Measurements from ENCODE around the gene STYXL1.

Gene STYXL1

GRCh38 chr7:75963381-75963995 lies 84.3 kb downstream of the STYXL1 start:
- Mint-ChIP-seq H3K9me3 (no peaks in the 10 kb centered on the region), H3K4me3 (no peak overlapping the region), H3K36me3 (peaks cover 13% of the 10 kb centered on the region), H3K27me3 (no peaks in the 10 kb centered on the region), H3K27ac (no peak overlapping the region), H3K4me1 (no peaks in the 10 kb centered on the region)
- no peak for ATAC-seq (ENCODE audit: low read depth)
- DNase-seq (ENCODE audit: low spot score in 2 of 2), result no peak

GRCh38 chr7:75962607-75963380 lies 85.0 kb downstream of the STYXL1 start:
- H3K27me3 Mint-ChIP-seq, result no peaks in the 10 kb centered on the region
- peaks cover 14% of the 10 kb centered on the region for H3K36me3 Mint-ChIP-seq
- H3K9me3 Mint-ChIP-seq, result no peaks in the 10 kb centered on the region
- DNase-seq (ENCODE audit: low spot score in 2 of 2) (no peak), ATAC-seq (ENCODE audit: low read depth) (no peak)
- H3K27ac Mint-ChIP-seq, result no peak overlapping the region
- no peaks in the 10 kb centered on the region for H3K4me1 Mint-ChIP-seq
- H3K4me3 Mint-ChIP-seq, result no peak overlapping the region

- Mint-ChIP-seq H3K9me3 (no peaks in the 10 kb centered on the region), H3K4me1 (peaks cover 2% of the 10 kb centered on the region), H3K4me3 (no peak overlapping the region), H3K27me3 (no peaks in the 10 kb centered on the region), H3K27ac (no peak overlapping the region), H3K36me3 (peaks cover 18% of the 10 kb centered on the region)
- DNase-seq (ENCODE audit: low spot score in 2 of 2), result no peak
- ATAC-seq (ENCODE audit: low read depth), result no peak
Observed at GRCh38 chr7:75961218-75961617, 86.6 kb downstream of the STYXL1 start.

- Mint-ChIP-seq H3K27me3 (no peaks in the 10 kb centered on the region), H3K4me3 (no peak overlapping the region), H3K4me1 (peaks cover 2% of the 10 kb centered on the region), H3K9me3 (no peaks in the 10 kb centered on the region), H3K36me3 (peaks cover 18% of the 10 kb centered on the region), H3K27ac (no peak overlapping the region)
- no peak for ATAC-seq (ENCODE audit: low read depth)
- DNase-seq (ENCODE audit: low spot score in 2 of 2), result no peak
Observed at GRCh38 chr7:75960372-75960771, 87.4 kb downstream of the STYXL1 start.

GRCh38 chr7:75958802-75959543 lies 88.8 kb downstream of the STYXL1 start:
- Mint-ChIP-seq H3K4me1 (peaks cover 2% of the 10 kb centered on the region), H3K27ac (no peak overlapping the region), H3K36me3 (peaks cover 21% of the 10 kb centered on the region), H3K9me3 (no peaks in the 10 kb centered on the region), H3K27me3 (no peaks in the 10 kb centered on the region), H3K4me3 (no peak overlapping the region)
- DNase-seq (ENCODE audit: low spot score in 2 of 2) (no peak), ATAC-seq (ENCODE audit: low read depth) (no peak)

- DNase-seq (ENCODE audit: low spot score in 2 of 2), result no peak
- Mint-ChIP-seq H3K4me1 (peaks cover 2% of the 10 kb centered on the region), H3K36me3 (peaks cover 17% of the 10 kb centered on the region), H3K9me3 (no peaks in the 10 kb centered on the region), H3K27ac (no peak overlapping the region), H3K4me3 (no peak overlapping the region), H3K27me3 (no peaks in the 10 kb centered on the region)
- no peak for ATAC-seq (ENCODE audit: low read depth)
Observed at GRCh38 chr7:75957021-75957736, 90.6 kb downstream of the STYXL1 start.

GRCh38 chr7:75955331-75955955 lies 92.4 kb downstream of the STYXL1 start:
- H3K9me3 Mint-ChIP-seq, result no peaks in the 10 kb centered on the region
- DNase-seq (ENCODE audit: low spot score in 2 of 2) (no peak), ATAC-seq (ENCODE audit: low read depth) (no peak)
- H3K27ac Mint-ChIP-seq, result no peak overlapping the region
- no peak overlapping the region for H3K4me3 Mint-ChIP-seq
- H3K27me3 Mint-ChIP-seq, result no peaks in the 10 kb centered on the region
- H3K36me3 Mint-ChIP-seq, result peaks cover 15% of the 10 kb centered on the region
- H3K4me1 Mint-ChIP-seq, result peaks cover 2% of the 10 kb centered on the region

GRCh38 chr7:75953931-75954330 lies 93.9 kb downstream of the STYXL1 start:
- no peak for DNase-seq (ENCODE audit: low spot score in 2 of 2)
- no peak overlapping the region for H3K4me3 Mint-ChIP-seq
- peaks cover 15% of the 10 kb centered on the region for H3K36me3 Mint-ChIP-seq
- H3K4me1 Mint-ChIP-seq, result peaks cover 4% of the 10 kb centered on the region
- no peak for ATAC-seq (ENCODE audit: low read depth)
- no peaks in the 10 kb centered on the region for H3K9me3 Mint-ChIP-seq
- H3K27ac Mint-ChIP-seq, result no peak overlapping the region
- H3K27me3 Mint-ChIP-seq, result no peaks in the 10 kb centered on the region

GRCh38 chr7:75953431-75953830 lies 94.4 kb downstream of the STYXL1 start:
- DNase-seq (ENCODE audit: low spot score in 2 of 2) (no peak), ATAC-seq (ENCODE audit: low read depth) (no peak)
- H3K36me3 Mint-ChIP-seq, result peaks cover 15% of the 10 kb centered on the region
- no peaks in the 10 kb centered on the region for H3K9me3 Mint-ChIP-seq
- H3K27ac Mint-ChIP-seq, result no peak overlapping the region
- H3K27me3 Mint-ChIP-seq, result no peaks in the 10 kb centered on the region
- H3K4me3 Mint-ChIP-seq, result no peak overlapping the region
- H3K4me1 Mint-ChIP-seq, result peaks cover 4% of the 10 kb centered on the region

- Mint-ChIP-seq H3K4me3 (no peak overlapping the region), H3K36me3 (peaks cover 9% of the 10 kb centered on the region), H3K4me1 (peaks cover 5% of the 10 kb centered on the region), H3K27ac (no peak overlapping the region), H3K9me3 (no peaks in the 10 kb centered on the region), H3K27me3 (no peaks in the 10 kb centered on the region)
- DNase-seq (ENCODE audit: low spot score in 2 of 2) (no peak), ATAC-seq (ENCODE audit: low read depth) (no peak)
Observed at GRCh38 chr7:75951506-75951905, 96.3 kb downstream of the STYXL1 start.

- Mint-ChIP-seq H3K4me3 (no peak overlapping the region), H3K9me3 (no peaks in the 10 kb centered on the region), H3K27me3 (no peaks in the 10 kb centered on the region), H3K27ac (no peak overlapping the region), H3K4me1 (peaks cover 7% of the 10 kb centered on the region), H3K36me3 (peaks cover 7% of the 10 kb centered on the region)
- DNase-seq (ENCODE audit: low spot score in 2 of 2), result no peak
- ATAC-seq (ENCODE audit: low read depth), result no peak
Observed at GRCh38 chr7:75950111-75950681, 97.6 kb downstream of the STYXL1 start.

- DNase-seq (ENCODE audit: low spot score in 2 of 2) (no peak), ATAC-seq (ENCODE audit: low read depth) (no peak)
- peaks cover 5% of the 10 kb centered on the region for H3K36me3 Mint-ChIP-seq
- no peaks in the 10 kb centered on the region for H3K9me3 Mint-ChIP-seq
- no peaks in the 10 kb centered on the region for H3K27me3 Mint-ChIP-seq
- H3K27ac Mint-ChIP-seq, result no peak overlapping the region
- H3K4me1 Mint-ChIP-seq, result peaks cover 10% of the 10 kb centered on the region
- no peak overlapping the region for H3K4me3 Mint-ChIP-seq
Observed at GRCh38 chr7:75948179-75948578, 99.6 kb downstream of the STYXL1 start.

Data from memory B cell (primary cell).